ENCODE results near the gene PTPRE.

DNA sequence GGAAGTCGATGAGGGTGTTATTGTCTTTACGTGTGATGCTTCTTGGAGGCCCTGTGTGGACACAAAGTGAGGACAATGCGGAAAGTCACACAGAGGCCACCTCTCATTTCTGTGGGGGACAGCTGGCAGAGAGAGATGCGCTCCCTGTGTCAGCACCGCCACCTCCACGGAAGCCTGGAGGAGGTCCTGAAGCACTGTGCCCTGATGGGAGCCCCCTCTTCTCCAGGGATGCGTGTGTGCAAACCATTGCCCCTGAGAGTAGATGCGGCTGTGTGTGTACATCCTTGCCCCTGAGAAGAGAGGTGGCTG is 2.0 kb downstream of the PTPRE start:
- TF ChIP-seq, protein P1, sequence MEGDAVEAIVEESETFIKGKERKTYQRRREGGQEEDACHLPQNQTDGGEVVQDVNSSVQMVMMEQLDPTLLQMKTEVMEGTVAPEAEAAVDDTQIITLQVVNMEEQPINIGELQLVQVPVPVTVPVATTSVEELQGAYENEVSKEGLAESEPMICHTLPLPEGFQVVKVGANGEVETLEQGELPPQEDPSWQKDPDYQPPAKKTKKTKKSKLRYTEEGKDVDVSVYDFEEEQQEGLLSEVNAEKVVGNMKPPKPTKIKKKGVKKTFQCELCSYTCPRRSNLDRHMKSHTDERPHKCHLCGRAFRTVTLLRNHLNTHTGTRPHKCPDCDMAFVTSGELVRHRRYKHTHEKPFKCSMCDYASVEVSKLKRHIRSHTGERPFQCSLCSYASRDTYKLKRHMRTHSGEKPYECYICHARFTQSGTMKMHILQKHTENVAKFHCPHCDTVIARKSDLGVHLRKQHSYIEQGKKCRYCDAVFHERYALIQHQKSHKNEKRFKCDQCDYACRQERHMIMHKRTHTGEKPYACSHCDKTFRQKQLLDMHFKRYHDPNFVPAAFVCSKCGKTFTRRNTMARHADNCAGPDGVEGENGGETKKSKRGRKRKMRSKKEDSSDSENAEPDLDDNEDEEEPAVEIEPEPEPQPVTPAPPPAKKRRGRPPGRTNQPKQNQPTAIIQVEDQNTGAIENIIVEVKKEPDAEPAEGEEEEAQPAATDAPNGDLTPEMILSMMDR (IDR thresholded peaks at IDR 0.05): no peak
- TF ChIP-seq POLR2A (IDR thresholded peaks at IDR 0.05): no peak

Data from lower leg skin (tissue), 3 donors.